Loucy (cell line): ENCODE data around the gene SYT8.

Experiments
- H2AFZ ChIP-seq: fragments of 200-600 bp; sonication (generic); 2 replicates; pipeline ENCODE4 v1.6.0; 2016; ENCODE audit warnings: antibody characterized with exemption, mild to moderate bottlenecking, low read length, moderate library complexity
- H3F3A ChIP-seq: fragments of 200-600 bp; 2 replicates; pipeline ENCODE4 v1.6.0; 2016; ENCODE audit warnings: antibody characterized with exemption, low read depth, mild to moderate bottlenecking
- H3K27me3 ChIP-seq: fragments of 200-600 bp; sonication (generic); 2 replicates; pipeline ENCODE4 v1.6.1; 2014; ENCODE audit warnings: low read length, mild to moderate bottlenecking; ENCODE audit not compliant: insufficient read depth, poor library complexity, severe bottlenecking
- H3K36me3 ChIP-seq: fragments of 200-600 bp; sonication (generic); 2 replicates; pipeline ENCODE4 v1.6.1; 2016; ENCODE audit warnings: low read length; ENCODE audit not compliant: insufficient read depth
- H3K4me1 ChIP-seq: fragments of 200-600 bp; sonication (generic); 2 replicates; pipeline ENCODE4 v1.5.1; 2014; ENCODE audit warnings: low read length, mild to moderate bottlenecking; ENCODE audit not compliant: insufficient read depth, poor library complexity, severe bottlenecking
- H3K4me2 ChIP-seq: fragments of 200-600 bp; sonication (generic); 2 replicates; pipeline ENCODE4 v1.6.0; 2014; ENCODE audit warnings: antibody characterized with exemption, low read length, low read depth, mild to moderate bottlenecking; ENCODE audit not compliant: poor library complexity, severe bottlenecking
- H3K4me3 ChIP-seq: fragments of 200-600 bp; sonication (generic); 2 replicates; pipeline ENCODE4 v1.5.1; 2014; ENCODE audit warnings: low read length, mild to moderate bottlenecking, mixed read lengths; ENCODE audit not compliant: poor library complexity, severe bottlenecking
- H3K79me2 ChIP-seq: fragments of 200-600 bp; sonication (generic); 2 replicates; pipeline ENCODE4 v1.6.1; 2014; ENCODE audit warnings: low read length; ENCODE audit not compliant: insufficient read depth
- H3K9ac ChIP-seq: fragments of 200-600 bp; sonication (generic); 2 replicates; pipeline ENCODE4 v1.6.0; 2014; ENCODE audit warnings: mild to moderate bottlenecking, low read depth, low read length, moderate library complexity; ENCODE audit not compliant: poor library complexity, severe bottlenecking
- H3K9me2 ChIP-seq: fragments of 200-600 bp; sonication (generic); replicated peaks from 2 replicates; pipeline ENCODE4 v1.6.1; 2016; ENCODE audit warnings: low read depth, low read length, mixed read lengths
- H3K9me3 ChIP-seq: fragments of 200-600 bp; sonication (generic); 2 replicates; pipeline ENCODE4 v1.6.1; 2014; ENCODE audit warnings: mild to moderate bottlenecking, antibody characterized with exemption, low read length, low read depth; ENCODE audit not compliant: insufficient read depth
- H4K20me1 ChIP-seq: fragments of 200-600 bp; sonication (generic); 2 replicates; pipeline ENCODE4 v1.6.0; 2014; ENCODE audit warnings: antibody characterized with exemption, low read length, mild to moderate bottlenecking; ENCODE audit not compliant: insufficient read depth, poor library complexity, severe bottlenecking
- EZH2phosphoT487 ChIP-seq: fragments of 200-600 bp; IDR thresholded peaks from 2 replicates; pipeline ENCODE4 v1.6.1; 2018; ENCODE audit warnings: antibody characterized with exemption, mild to moderate bottlenecking, moderate library complexity, borderline replicate concordance
- TF ChIP-seq, protein P1 (sequence below): fragments of 200-600 bp; sonication (generic); conservative IDR thresholded peaks from 2 replicates; pipeline ENCODE4 v1.5.1; 2014; ENCODE audit warnings: mild to moderate bottlenecking, antibody characterized with exemption, low read length

SYT8 gene

GRCh38 chr11:1852877-1853276 lies 18.1 kb downstream of the SYT8 start, which contains the start of gene LSP1:
LSP1 (plus strand) TSS chr11:1853084; CDS start chr11:1853145, 61 bp downstream.
- Histone ChIP-seq H3K4me1 (peaks cover 10% of the 10 kb centered on the region), H2AFZ (peak within 1 kb of the TSS; percentile 60; the same call in 1 of the 2 replicates), H4K20me1 (peaks cover 7% of the 10 kb centered on the region), H3K79me2 (peaks cover 49% of the 10 kb centered on the region; the same call in 1 of the 2 replicates), H3K9me2 (no peaks in the 10 kb centered on the region), H3K9ac (peak within 1 kb of the TSS; percentile 91), H3K9me3 (no peaks in the 10 kb centered on the region), H3K4me2 (peak within 1 kb of the TSS; percentile 72), H3F3A (no peaks in the 10 kb centered on the region), H3K27me3 (no peaks in the 10 kb centered on the region), H3K4me3 (peak within 1 kb of the TSS; percentile 78), H3K36me3 (no peaks in the 10 kb centered on the region)
- TF ChIP-seq, protein P1, sequence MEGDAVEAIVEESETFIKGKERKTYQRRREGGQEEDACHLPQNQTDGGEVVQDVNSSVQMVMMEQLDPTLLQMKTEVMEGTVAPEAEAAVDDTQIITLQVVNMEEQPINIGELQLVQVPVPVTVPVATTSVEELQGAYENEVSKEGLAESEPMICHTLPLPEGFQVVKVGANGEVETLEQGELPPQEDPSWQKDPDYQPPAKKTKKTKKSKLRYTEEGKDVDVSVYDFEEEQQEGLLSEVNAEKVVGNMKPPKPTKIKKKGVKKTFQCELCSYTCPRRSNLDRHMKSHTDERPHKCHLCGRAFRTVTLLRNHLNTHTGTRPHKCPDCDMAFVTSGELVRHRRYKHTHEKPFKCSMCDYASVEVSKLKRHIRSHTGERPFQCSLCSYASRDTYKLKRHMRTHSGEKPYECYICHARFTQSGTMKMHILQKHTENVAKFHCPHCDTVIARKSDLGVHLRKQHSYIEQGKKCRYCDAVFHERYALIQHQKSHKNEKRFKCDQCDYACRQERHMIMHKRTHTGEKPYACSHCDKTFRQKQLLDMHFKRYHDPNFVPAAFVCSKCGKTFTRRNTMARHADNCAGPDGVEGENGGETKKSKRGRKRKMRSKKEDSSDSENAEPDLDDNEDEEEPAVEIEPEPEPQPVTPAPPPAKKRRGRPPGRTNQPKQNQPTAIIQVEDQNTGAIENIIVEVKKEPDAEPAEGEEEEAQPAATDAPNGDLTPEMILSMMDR, result no peak
- no peak for TF ChIP-seq EZH2phosphoT487

GRCh38 chr11:1853376-1854131 lies 18.8 kb downstream of the SYT8 start:
- Histone ChIP-seq H3K4me2 (peak overlapping the region; percentile 72), H2AFZ (peak overlapping the region; percentile 60; the same call in 1 of the 2 replicates), H3K36me3 (no peaks in the 10 kb centered on the region), H3F3A (no peaks in the 10 kb centered on the region), H3K9me2 (no peaks in the 10 kb centered on the region), H3K9ac (peak overlapping the region; percentile 91), H3K4me3 (peak overlapping the region; percentile 78), H3K9me3 (no peaks in the 10 kb centered on the region), H3K27me3 (no peaks in the 10 kb centered on the region), H4K20me1 (peaks cover 7% of the 10 kb centered on the region), H3K4me1 (peaks cover 10% of the 10 kb centered on the region), H3K79me2 (peaks cover 52% of the 10 kb centered on the region; the same call in 1 of the 2 replicates)
- TF ChIP-seq, protein P1, result no peak
- no peak for TF ChIP-seq EZH2phosphoT487

- Histone ChIP-seq H3K9ac (peak overlapping the region; percentile 91), H3K27me3 (no peaks in the 10 kb centered on the region), H2AFZ (no peak overlapping the region), H3K79me2 (peaks cover 57% of the 10 kb centered on the region; the same call in 1 of the 2 replicates), H3K9me2 (no peaks in the 10 kb centered on the region), H4K20me1 (peaks cover 7% of the 10 kb centered on the region), H3K4me1 (peaks cover 10% of the 10 kb centered on the region), H3K4me2 (peak overlapping the region; percentile 72), H3K9me3 (no peaks in the 10 kb centered on the region), H3F3A (no peaks in the 10 kb centered on the region), H3K4me3 (peak overlapping the region; percentile 78), H3K36me3 (no peaks in the 10 kb centered on the region)
- TF ChIP-seq, protein P1, result no peak
- TF ChIP-seq EZH2phosphoT487, result no peak
Observed at GRCh38 chr11:1854132-1854948, 19.6 kb downstream of the SYT8 start.
